Measurements from ENCODE around the gene CLN3.

Gene CLN3

GRCh38 chr16:28526201-28527099 lies 34.6 kb upstream of the CLN3 start:
- Histone ChIP-seq H3K9ac (ENCODE audit: low read depth, low read length) (no peak overlapping the region), H3K36me3 (ENCODE audit: insufficient read depth, low read length) (no peaks in the 10 kb centered on the region), H3K9me3 (ENCODE audit: control insufficient read depth, insufficient read depth, low read length) (no peaks in the 10 kb centered on the region; the same call in 1 of the 2 replicates), H3K4me1 (ENCODE audit: insufficient read depth, low read length) (no peaks in the 10 kb centered on the region)

- Histone ChIP-seq H3K4me1 (ENCODE audit: insufficient read depth, low read length) (no peaks in the 10 kb centered on the region), H3K36me3 (ENCODE audit: insufficient read depth, low read length) (no peaks in the 10 kb centered on the region), H3K9me3 (ENCODE audit: control insufficient read depth, insufficient read depth, low read length) (no peaks in the 10 kb centered on the region; the same call in 1 of the 2 replicates), H3K9ac (ENCODE audit: low read depth, low read length) (no peak overlapping the region)
Measured at GRCh38 chr16:28524681-28525171, 32.9 kb upstream of the CLN3 start.

GRCh38 chr16:28522792-28523191 lies 30.9 kb upstream of the CLN3 start:
- no peaks in the 10 kb centered on the region for H3K4me1 ChIP-seq (ENCODE audit: insufficient read depth, low read length)
- H3K9me3 ChIP-seq (ENCODE audit: control insufficient read depth, insufficient read depth, low read length): no peaks in the 10 kb centered on the region; the same call in 1 of the 2 replicates
- no peak overlapping the region for H3K9ac ChIP-seq (ENCODE audit: low read depth, low read length)
- H3K36me3 ChIP-seq (ENCODE audit: insufficient read depth, low read length): no peaks in the 10 kb centered on the region

- H3K4me1 ChIP-seq (ENCODE audit: insufficient read depth, low read length): no peaks in the 10 kb centered on the region
- no peaks in the 10 kb centered on the region for H3K36me3 ChIP-seq (ENCODE audit: insufficient read depth, low read length)
- no peaks in the 10 kb centered on the region; the same call in 1 of the 2 replicates for H3K9me3 ChIP-seq (ENCODE audit: control insufficient read depth, insufficient read depth, low read length)
- H3K9ac ChIP-seq (ENCODE audit: low read depth, low read length): no peak overlapping the region
Measured at GRCh38 chr16:28521436-28521835, 29.6 kb upstream of the CLN3 start.

- Histone ChIP-seq H3K36me3 (ENCODE audit: insufficient read depth, low read length) (no peaks in the 10 kb centered on the region), H3K9ac (ENCODE audit: low read depth, low read length) (no peak overlapping the region), H3K9me3 (ENCODE audit: control insufficient read depth, insufficient read depth, low read length) (no peaks in the 10 kb centered on the region; the same call in 1 of the 2 replicates), H3K4me1 (ENCODE audit: insufficient read depth, low read length) (no peaks in the 10 kb centered on the region)
Measured at GRCh38 chr16:28520672-28521071, 28.8 kb upstream of the CLN3 start.

GRCh38 chr16:28514246-28514645 lies 22.4 kb upstream of the CLN3 start:
- no peaks in the 10 kb centered on the region for H3K4me1 ChIP-seq (ENCODE audit: insufficient read depth, low read length)
- H3K9ac ChIP-seq (ENCODE audit: low read depth, low read length): no peak overlapping the region

GRCh38 chr16:28513484-28514181 lies 21.8 kb upstream of the CLN3 start:
- no peaks in the 10 kb centered on the region for H3K9me3 ChIP-seq (ENCODE audit: control insufficient read depth, insufficient read depth, low read length)
- H3K36me3 ChIP-seq (ENCODE audit: insufficient read depth, low read length): no peaks in the 10 kb centered on the region
- no peak overlapping the region for H3K9ac ChIP-seq (ENCODE audit: low read depth, low read length)
- H3K4me1 ChIP-seq (ENCODE audit: insufficient read depth, low read length): no peaks in the 10 kb centered on the region

More at GRCh38 chr16:28514246-28514645, 22.4 kb upstream of the CLN3 start:
- H3K9me3 ChIP-seq (ENCODE audit: control insufficient read depth, insufficient read depth, low read length): no peaks in the 10 kb centered on the region
- H3K36me3 ChIP-seq (ENCODE audit: insufficient read depth, low read length): no peaks in the 10 kb centered on the region

- H3K36me3 ChIP-seq (ENCODE audit: insufficient read depth, low read length): no peaks in the 10 kb centered on the region
- no peak overlapping the region for H3K9ac ChIP-seq (ENCODE audit: low read depth, low read length)
- H3K9me3 ChIP-seq (ENCODE audit: control insufficient read depth, insufficient read depth, low read length): no peaks in the 10 kb centered on the region
- H3K4me1 ChIP-seq (ENCODE audit: insufficient read depth, low read length): no peaks in the 10 kb centered on the region
Measured at GRCh38 chr16:28511801-28512789, 20.2 kb upstream of the CLN3 start.

GRCh38 chr16:28511031-28511430 lies 19.2 kb upstream of the CLN3 start:
- H3K4me1 ChIP-seq (ENCODE audit: insufficient read depth, low read length): no peaks in the 10 kb centered on the region
- no peaks in the 10 kb centered on the region for H3K36me3 ChIP-seq (ENCODE audit: insufficient read depth, low read length)
- H3K9me3 ChIP-seq (ENCODE audit: control insufficient read depth, insufficient read depth, low read length): no peaks in the 10 kb centered on the region
- no peak overlapping the region for H3K9ac ChIP-seq (ENCODE audit: low read depth, low read length)

- Histone ChIP-seq H3K9ac (ENCODE audit: low read depth, low read length) (no peak overlapping the region), H3K4me1 (ENCODE audit: insufficient read depth, low read length) (no peaks in the 10 kb centered on the region; the same call in 1 of the 2 replicates), H3K36me3 (ENCODE audit: insufficient read depth, low read length) (no peaks in the 10 kb centered on the region), H3K9me3 (ENCODE audit: control insufficient read depth, insufficient read depth, low read length) (no peaks in the 10 kb centered on the region)
Measured at GRCh38 chr16:28505489-28506137, 13.7 kb upstream of the CLN3 start.

- Histone ChIP-seq H3K4me1 (ENCODE audit: insufficient read depth, low read length) (no peaks in the 10 kb centered on the region; the same call in 1 of the 2 replicates), H3K36me3 (ENCODE audit: insufficient read depth, low read length) (no peaks in the 10 kb centered on the region), H3K9ac (ENCODE audit: low read depth, low read length) (no peak overlapping the region), H3K9me3 (ENCODE audit: control insufficient read depth, insufficient read depth, low read length) (no peaks in the 10 kb centered on the region)
Measured at GRCh38 chr16:28504707-28505404, 13.0 kb upstream of the CLN3 start.

- no peaks in the 10 kb centered on the region for H3K9me3 ChIP-seq (ENCODE audit: control insufficient read depth, insufficient read depth, low read length)
- no peak overlapping the region for H3K9ac ChIP-seq (ENCODE audit: low read depth, low read length)
- H3K4me1 ChIP-seq (ENCODE audit: insufficient read depth, low read length): no peaks in the 10 kb centered on the region; the same call in 1 of the 2 replicates
- H3K36me3 ChIP-seq (ENCODE audit: insufficient read depth, low read length): no peaks in the 10 kb centered on the region
Measured at GRCh38 chr16:28503470-28504259, 11.8 kb upstream of the CLN3 start.
